ENCODE data around the gene ZNF182.
"Not testable (repeated sequence)": the region's sequence is repeated elsewhere in the genome, so short reads cannot be mapped to it uniquely, and the experiment has no call there.

Gene ZNF182

DNA sequence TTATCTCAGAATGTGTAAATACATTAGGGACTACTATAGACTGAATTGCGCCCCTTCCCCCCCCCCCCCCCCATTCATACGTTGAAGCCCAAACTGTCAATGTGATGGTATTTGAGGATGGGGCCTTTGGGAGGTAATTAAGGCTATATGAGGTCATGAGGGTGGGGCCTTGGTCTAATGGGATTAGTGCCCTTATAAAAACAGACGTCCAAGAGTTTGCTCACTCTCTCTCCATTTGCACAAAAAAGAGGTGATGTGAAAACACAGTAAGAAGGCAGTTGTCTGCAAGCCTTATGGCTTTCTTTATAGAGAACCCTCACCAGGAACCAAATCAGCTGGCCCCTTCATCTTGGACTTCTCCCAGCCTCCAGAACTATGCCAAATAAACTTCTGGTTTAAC lies 18.3 kb upstream of the ZNF182 start:
- Histone ChIP-seq H3K9me3 (ENCODE audit: control insufficient read depth, low read length) (no peaks in the 10 kb centered on the region), H3K27me3 (replicated peaks; ENCODE audit: control insufficient read depth, insufficient read depth, low read length) (no peaks in the 10 kb centered on the region), H3K4me1 (ENCODE audit: control insufficient read depth, insufficient read depth, low read length) (peaks cover 24% of the 10 kb centered on the region), H3K4me3 (ENCODE audit: low read length) (peak overlapping the region; percentile 86), H3K36me3 (ENCODE audit: control insufficient read depth, insufficient read depth, low read length, severe bottlenecking) (no peaks in the 10 kb centered on the region), H3K9ac (ENCODE audit: low read length) (peak overlapping the region; percentile 96)
- no peak for DNase-seq (ENCODE audit: low read depth)

DNA sequence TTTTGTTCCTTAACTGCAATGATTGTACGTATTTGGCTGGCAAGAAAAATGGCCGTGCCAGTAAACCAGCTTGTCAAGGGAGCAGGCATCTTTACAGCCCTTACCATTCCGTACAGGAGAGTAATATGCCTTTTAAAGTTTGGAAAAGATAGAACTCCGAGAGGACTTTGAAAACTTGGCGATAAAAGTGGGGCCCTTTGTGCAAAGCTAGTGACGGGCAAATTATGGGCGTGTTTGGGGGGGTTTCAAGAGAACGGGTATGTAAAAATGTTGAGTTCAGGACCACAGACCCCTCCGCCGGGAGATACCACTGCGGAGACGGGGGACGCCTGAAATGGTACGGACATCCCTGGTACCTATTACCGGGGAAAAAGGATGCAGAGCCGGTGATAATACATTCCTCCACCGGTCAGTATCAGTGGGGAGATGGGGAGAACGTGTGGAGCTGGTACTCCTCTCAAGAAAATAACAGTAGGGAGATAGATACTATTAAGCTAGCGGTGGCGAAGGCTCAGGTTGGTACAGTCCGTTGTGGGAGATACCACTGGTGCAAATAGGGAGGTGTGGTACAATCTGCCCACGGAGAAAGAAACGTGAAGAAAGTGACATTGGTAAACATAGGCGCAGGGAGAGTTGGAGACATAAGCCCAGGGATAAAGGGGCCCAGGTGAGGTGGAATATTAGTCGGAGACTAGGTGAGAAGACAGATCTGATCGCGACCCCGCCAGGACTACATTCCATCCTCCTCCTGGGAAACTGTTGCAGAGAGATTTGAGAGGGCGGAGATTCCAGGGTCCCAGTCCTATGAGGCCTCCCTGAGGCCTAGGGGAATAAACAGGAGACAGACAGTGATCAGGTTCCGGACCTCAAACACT lies 17.5 kb upstream of the ZNF182 start:
- Histone ChIP-seq H3K27me3 (replicated peaks; ENCODE audit: control insufficient read depth, insufficient read depth, low read length) (no peaks in the 10 kb centered on the region), H3K9ac (ENCODE audit: low read length) (peak overlapping the region; percentile 96), H3K36me3 (ENCODE audit: control insufficient read depth, insufficient read depth, low read length, severe bottlenecking) (no peaks in the 10 kb centered on the region), H3K4me1 (ENCODE audit: control insufficient read depth, insufficient read depth, low read length) (peaks cover 20% of the 10 kb centered on the region), H3K4me3 (ENCODE audit: low read length) (peak overlapping the region; percentile 86), H3K9me3 (ENCODE audit: control insufficient read depth, low read length) (no peaks in the 10 kb centered on the region)
- peak; percentile 76 for DNase-seq (ENCODE audit: low read depth)

DNA sequence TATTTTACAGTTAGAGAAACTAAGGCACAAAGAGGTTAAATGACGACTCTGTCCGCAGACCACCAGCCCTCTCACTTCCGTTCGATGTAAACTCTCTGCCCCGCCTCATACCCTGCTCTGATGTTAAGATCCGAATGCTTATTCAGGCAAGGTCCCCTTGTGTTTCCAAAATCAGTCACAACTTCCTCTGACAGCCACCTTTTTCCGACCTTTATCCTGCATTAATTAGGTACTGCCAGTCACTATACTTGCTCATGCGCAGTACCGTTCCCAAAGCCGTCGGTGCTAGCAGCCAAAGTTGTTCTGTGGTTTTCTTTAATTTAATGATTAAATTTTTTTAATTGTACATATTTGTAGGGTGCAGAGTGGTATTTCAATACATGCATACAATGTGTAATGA lies 16.7 kb upstream of the ZNF182 start:
- not testable (repeated sequence) for H3K27me3 ChIP-seq (replicated peaks; ENCODE audit: control insufficient read depth, insufficient read depth, low read length); H3K9ac ChIP-seq (ENCODE audit: low read length); DNase-seq (ENCODE audit: low read depth); H3K9me3 ChIP-seq (ENCODE audit: control insufficient read depth, low read length); H3K36me3 ChIP-seq (ENCODE audit: control insufficient read depth, insufficient read depth, low read length, severe bottlenecking)
- peak overlapping the region; percentile 86 for H3K4me3 ChIP-seq (ENCODE audit: low read length)
- peaks cover 14% of the 10 kb centered on the region for H3K4me1 ChIP-seq (ENCODE audit: control insufficient read depth, insufficient read depth, low read length)

DNA sequence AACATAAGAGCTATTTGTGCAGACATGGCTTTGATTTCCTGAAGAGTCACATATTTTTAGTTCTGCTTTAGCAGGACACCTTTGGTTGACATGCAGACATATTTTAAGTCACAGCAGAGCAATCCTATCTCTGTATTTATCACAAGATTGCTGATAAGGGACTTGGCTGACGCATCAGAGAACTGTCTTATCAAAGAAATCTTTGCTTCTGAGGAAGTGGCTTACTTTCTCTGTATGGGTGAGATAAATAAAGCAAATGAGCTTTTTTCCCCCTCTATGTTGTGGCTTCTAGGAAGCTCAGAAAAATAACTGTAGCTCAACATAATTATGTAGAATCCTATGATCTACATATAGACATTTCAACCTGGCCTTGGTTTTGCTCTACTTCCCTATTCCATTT lies 16.1 kb upstream of the ZNF182 start:
- H3K27me3 ChIP-seq (replicated peaks; ENCODE audit: control insufficient read depth, insufficient read depth, low read length) = not testable (repeated sequence)

DNA sequence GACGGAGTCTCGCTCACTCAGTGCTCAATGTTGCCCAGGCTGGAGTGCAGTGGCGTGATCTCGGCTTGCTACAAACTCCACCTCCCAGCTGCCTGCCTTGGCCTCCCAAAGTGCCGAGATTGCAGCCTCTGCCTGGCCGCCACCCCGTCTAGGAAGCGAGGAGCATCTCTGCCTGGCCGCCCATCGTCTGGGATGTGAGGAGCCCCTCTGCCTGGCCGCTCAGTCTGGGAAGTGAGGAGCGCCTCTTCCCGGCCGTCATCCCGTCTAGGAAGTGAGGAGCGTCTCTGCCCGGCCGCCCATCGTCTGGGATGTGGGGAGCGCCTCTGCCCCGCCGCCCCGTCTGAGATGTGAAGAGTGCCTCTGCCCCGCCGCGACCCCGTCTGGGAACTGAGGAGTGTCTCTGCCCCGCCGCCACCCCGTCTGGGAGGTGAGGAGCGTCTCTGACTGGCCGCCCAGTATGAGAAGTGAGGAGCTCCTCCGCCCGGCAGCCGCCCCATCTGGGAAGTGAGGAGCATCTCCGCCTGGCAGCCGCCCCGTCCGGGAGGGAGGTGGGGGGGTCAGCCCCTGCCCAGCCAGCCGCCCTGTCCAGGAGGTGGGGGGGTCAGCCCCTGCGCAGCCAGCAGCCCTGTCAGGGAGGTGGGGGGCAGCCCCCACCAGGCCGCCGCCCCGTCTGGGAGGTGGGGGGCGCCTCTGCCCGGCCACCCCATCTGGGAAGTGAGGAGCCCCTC lies 13.0 kb upstream of the ZNF182 start:
- DNase-seq (ENCODE audit: low read depth); H3K4me1 ChIP-seq (ENCODE audit: control insufficient read depth, insufficient read depth, low read length); H3K4me3 ChIP-seq (ENCODE audit: low read length); H3K9ac ChIP-seq (ENCODE audit: low read length); H3K36me3 ChIP-seq (ENCODE audit: control insufficient read depth, insufficient read depth, low read length, severe bottlenecking); H3K9me3 ChIP-seq (ENCODE audit: control insufficient read depth, low read length); H3K27me3 ChIP-seq (replicated peaks; ENCODE audit: control insufficient read depth, insufficient read depth, low read length): not testable (repeated sequence)

More for the DNA sequence above, 16.1 kb upstream of the ZNF182 start:
- H3K36me3 ChIP-seq (ENCODE audit: control insufficient read depth, insufficient read depth, low read length, severe bottlenecking); H3K9ac ChIP-seq (ENCODE audit: low read length); H3K4me3 ChIP-seq (ENCODE audit: low read length); DNase-seq (ENCODE audit: low read depth); H3K9me3 ChIP-seq (ENCODE audit: control insufficient read depth, low read length); H3K4me1 ChIP-seq (ENCODE audit: control insufficient read depth, insufficient read depth, low read length): not testable (repeated sequence)

DNA sequence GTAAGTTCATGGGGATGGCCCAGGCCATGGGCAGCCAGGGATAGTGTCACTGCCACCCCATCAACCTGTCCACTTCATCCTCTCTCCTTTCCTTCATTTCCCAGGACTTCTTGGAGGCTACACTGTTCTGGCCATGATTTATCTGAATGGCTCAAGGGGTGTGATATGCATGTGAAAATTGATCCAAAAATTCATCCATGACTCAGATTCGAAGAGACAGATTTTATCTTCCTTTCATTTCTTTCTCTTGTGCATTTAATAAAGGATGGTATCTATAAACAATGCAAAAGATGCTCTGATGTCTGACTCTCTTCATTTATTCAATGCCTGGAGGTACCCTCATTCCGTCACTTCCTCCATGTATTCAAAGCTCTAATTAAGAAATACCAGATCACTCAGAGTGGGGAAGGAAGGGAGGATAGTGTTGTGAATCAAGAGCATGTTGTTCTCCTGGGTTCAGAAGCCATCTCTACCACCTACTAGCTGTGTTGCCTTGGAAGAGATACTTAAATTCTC lies 5.7 kb upstream of the ZNF182 start:
- not testable (repeated sequence) for H3K4me3 ChIP-seq (ENCODE audit: low read length); H3K27me3 ChIP-seq (replicated peaks; ENCODE audit: control insufficient read depth, insufficient read depth, low read length); H3K9ac ChIP-seq (ENCODE audit: low read length); DNase-seq (ENCODE audit: low read depth); H3K36me3 ChIP-seq (ENCODE audit: control insufficient read depth, insufficient read depth, low read length, severe bottlenecking); H3K9me3 ChIP-seq (ENCODE audit: control insufficient read depth, low read length); H3K4me1 ChIP-seq (ENCODE audit: control insufficient read depth, insufficient read depth, low read length)

DNA sequence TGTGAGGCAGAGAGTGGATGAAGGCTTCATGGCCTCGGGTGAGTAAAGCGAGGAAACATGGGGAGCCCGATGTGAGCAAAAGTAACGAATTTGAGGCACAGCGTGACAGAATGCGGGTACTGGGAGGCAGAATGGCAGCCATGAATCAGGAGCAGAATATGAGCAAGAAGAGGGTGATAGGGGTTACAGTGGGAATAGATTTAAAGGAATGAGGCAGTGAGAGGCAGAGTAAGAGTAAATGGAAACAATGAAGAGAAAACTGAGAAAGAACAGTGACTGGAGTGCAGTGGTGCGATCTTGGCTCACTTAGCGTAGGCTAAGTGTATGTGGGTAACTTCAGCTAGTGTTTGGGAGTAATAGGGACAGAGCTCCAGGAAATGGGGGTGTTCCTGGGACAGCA lies 2.9 kb upstream of the ZNF182 start, which contains the start of gene SPACA5:
SPACA5 (plus strand) TSS at position 301 of the 400 bp plus-strand sequence. CDS start 815 bp downstream, outside the sequence.
- H3K36me3 ChIP-seq (ENCODE audit: control insufficient read depth, insufficient read depth, low read length, severe bottlenecking); H3K27me3 ChIP-seq (replicated peaks; ENCODE audit: control insufficient read depth, insufficient read depth, low read length); DNase-seq (ENCODE audit: low read depth); H3K4me3 ChIP-seq (ENCODE audit: low read length); H3K4me1 ChIP-seq (ENCODE audit: control insufficient read depth, insufficient read depth, low read length); H3K9ac ChIP-seq (ENCODE audit: low read length); H3K9me3 ChIP-seq (ENCODE audit: control insufficient read depth, low read length): not testable (repeated sequence)

DNA sequence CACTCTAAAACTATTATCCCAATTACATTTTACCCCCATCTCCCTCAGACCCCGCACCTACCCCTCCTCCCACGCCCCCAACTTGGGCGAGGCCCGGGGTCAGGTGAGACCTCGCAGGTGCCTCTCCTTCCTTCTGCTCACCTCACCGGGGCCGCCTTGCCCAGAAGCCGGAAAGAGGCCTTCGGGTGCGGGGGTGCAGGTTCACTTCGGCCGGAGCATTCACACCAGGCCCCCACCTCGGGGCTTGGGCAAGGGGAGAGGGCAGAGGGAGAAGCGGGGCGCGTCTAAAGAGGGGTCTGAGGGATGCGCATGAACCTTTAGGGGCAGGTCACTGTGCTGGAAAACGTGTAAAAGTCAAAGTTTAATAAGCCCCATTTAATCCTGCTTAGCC lies 427 bp downstream of the ZNF182 start:
- no peak for DNase-seq (ENCODE audit: low read depth)
- Histone ChIP-seq H3K36me3 (ENCODE audit: control insufficient read depth, insufficient read depth, low read length, severe bottlenecking) (no peaks in the 10 kb centered on the region), H3K9ac (ENCODE audit: low read length) (peak overlapping the region; percentile 84), H3K27me3 (replicated peaks; ENCODE audit: control insufficient read depth, insufficient read depth, low read length) (no peaks in the 10 kb centered on the region), H3K9me3 (ENCODE audit: control insufficient read depth, low read length) (no peaks in the 10 kb centered on the region), H3K4me1 (ENCODE audit: control insufficient read depth, insufficient read depth, low read length) (peaks cover 5% of the 10 kb centered on the region), H3K4me3 (ENCODE audit: low read length) (peak overlapping the region; percentile 87)

DNA sequence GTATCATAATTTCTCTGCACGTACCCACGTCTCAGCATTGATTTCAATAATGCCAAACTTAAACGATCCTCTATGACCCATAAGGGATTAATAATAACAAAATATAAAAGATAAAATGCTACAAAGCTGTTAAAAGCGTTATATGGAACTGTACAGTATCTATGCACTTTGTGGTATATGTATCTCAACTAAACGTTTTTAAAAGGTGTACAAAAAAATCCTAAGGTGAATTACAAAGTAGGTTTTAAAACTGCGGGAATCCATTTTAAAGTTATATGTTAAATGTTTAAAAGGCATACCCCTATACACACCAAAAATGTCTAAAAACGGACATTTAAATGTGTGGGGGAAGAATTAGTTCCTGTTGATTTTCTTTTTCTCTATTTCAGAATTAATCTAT lies 860 bp downstream of the ZNF182 start:
- H3K4me3 ChIP-seq (ENCODE audit: low read length) = peak overlapping the region; percentile 87
- H3K27me3 ChIP-seq (replicated peaks; ENCODE audit: control insufficient read depth, insufficient read depth, low read length) = no peaks in the 10 kb centered on the region
- no peaks in the 10 kb centered on the region for H3K9me3 ChIP-seq (ENCODE audit: control insufficient read depth, low read length)
- DNase-seq (ENCODE audit: low read depth) = no peak
- H3K36me3 ChIP-seq (ENCODE audit: control insufficient read depth, insufficient read depth, low read length, severe bottlenecking) = no peaks in the 10 kb centered on the region
- peaks cover 5% of the 10 kb centered on the region for H3K4me1 ChIP-seq (ENCODE audit: control insufficient read depth, insufficient read depth, low read length)
- H3K9ac ChIP-seq (ENCODE audit: low read length) = no peak overlapping the region

DNA sequence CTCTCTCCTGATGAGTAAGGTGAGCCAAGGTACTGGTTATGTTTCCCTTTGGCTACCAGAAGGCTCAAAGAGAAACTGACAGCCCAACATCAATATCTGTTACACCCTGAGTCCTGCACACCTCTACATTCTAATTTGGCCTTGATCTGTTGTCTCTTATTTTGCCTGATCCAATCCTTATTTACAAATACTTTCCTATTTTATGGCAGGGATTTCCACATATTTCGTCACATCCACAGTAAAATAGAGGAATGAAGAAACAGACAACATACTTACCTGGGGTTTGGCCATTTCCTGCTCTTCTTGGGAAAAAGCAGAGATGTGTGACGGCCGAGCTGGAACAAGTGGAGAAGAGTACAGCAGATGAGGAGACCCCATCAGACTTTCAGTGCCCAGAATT lies 1.5 kb downstream of the ZNF182 start:
- H3K9ac ChIP-seq (ENCODE audit: low read length) = no peak overlapping the region
- peaks cover 5% of the 10 kb centered on the region for H3K4me1 ChIP-seq (ENCODE audit: control insufficient read depth, insufficient read depth, low read length)
- no peak for DNase-seq (ENCODE audit: low read depth)
- H3K9me3 ChIP-seq (ENCODE audit: control insufficient read depth, low read length) = no peaks in the 10 kb centered on the region
- peak overlapping the region; percentile 87 for H3K4me3 ChIP-seq (ENCODE audit: low read length)
- H3K36me3 ChIP-seq (ENCODE audit: control insufficient read depth, insufficient read depth, low read length, severe bottlenecking) = no peaks in the 10 kb centered on the region
- no peaks in the 10 kb centered on the region for H3K27me3 ChIP-seq (replicated peaks; ENCODE audit: control insufficient read depth, insufficient read depth, low read length)

DNA sequence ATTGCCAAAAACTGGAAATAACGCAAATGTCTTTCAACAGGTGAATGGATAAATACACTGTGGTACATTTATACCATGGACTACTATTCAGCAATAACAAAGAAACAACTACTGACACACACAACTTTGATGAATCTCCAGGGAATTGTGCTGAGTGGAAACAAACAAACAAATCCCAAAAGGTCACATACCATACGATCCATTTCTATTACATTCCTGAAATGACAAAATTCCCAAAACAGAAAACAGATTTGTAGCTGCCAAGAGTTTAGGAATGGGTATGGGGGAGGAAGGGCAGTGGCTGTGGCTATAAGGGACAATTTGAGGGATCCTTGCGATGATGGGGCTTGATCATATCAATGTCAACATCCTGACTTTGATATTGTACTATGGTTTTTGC lies 2.5 kb downstream of the ZNF182 start:
- H3K4me1 ChIP-seq (ENCODE audit: control insufficient read depth, insufficient read depth, low read length) = peaks cover 5% of the 10 kb centered on the region
- DNase-seq (ENCODE audit: low read depth) = no peak
- H3K9ac ChIP-seq (ENCODE audit: low read length) = no peak overlapping the region
- peaks cover 5% of the 10 kb centered on the region for H3K36me3 ChIP-seq (ENCODE audit: control insufficient read depth, insufficient read depth, low read length, severe bottlenecking)
- H3K27me3 ChIP-seq (replicated peaks; ENCODE audit: control insufficient read depth, insufficient read depth, low read length) = no peaks in the 10 kb centered on the region
- H3K9me3 ChIP-seq (ENCODE audit: control insufficient read depth, low read length) = peaks cover 6% of the 10 kb centered on the region
- H3K4me3 ChIP-seq (ENCODE audit: low read length) = no peak overlapping the region
